Epithelial cell of esophagus (primary cell): ENCODE data around the gene PALLD.

Experiments used
- DNase-seq: peaks from one replicate; pipeline ENCODE4 v3.0.0; 2010; ENCODE audit warnings: low read depth
- H3K4me3 ChIP-seq: 2 replicates; pipeline ENCODE4 v1.5.1; 2011; ENCODE audit warnings: mild to moderate bottlenecking, low read length, control low read depth
- CTCF ChIP-seq: IDR thresholded peaks from 2 replicates; pipeline ENCODE4 v1.5.1; 2011; ENCODE audit warnings: low read depth, mild to moderate bottlenecking, low read length, control low read depth, inconsistent platforms; ENCODE audit not compliant: insufficient read depth; ENCODE audit errors: missing control alignments

Gene PALLD

GRCh38 chr4:168569066-168569930, 72.4 kb downstream of the PALLD start:
- TF ChIP-seq CTCF = no peak
- peak; percentile 80 for DNase-seq
- no peak overlapping the region for H3K4me3 ChIP-seq

GRCh38 chr4:168569931-168570276, 73.1 kb downstream of the PALLD start:
- TF ChIP-seq CTCF = no peak
- no peak for DNase-seq
- H3K4me3 ChIP-seq = no peak overlapping the region

GRCh38 chr4:168570466-168570865, 73.6 kb downstream of the PALLD start:
- no peak for TF ChIP-seq CTCF
- H3K4me3 ChIP-seq = no peak overlapping the region
- no peak for DNase-seq

GRCh38 chr4:168572002-168572401, 75.2 kb downstream of the PALLD start:
- H3K4me3 ChIP-seq = no peak overlapping the region
- DNase-seq = no peak
- TF ChIP-seq CTCF = no peak

- no peak for TF ChIP-seq CTCF
- no peak for DNase-seq
- no peak overlapping the region for H3K4me3 ChIP-seq
These were observed 77.0 kb downstream of the PALLD start for GRCh38 chr4:168573870-168574269.

GRCh38 chr4:168574581-168575295, 77.9 kb downstream of the PALLD start:
- DNase-seq = peak; percentile 57
- TF ChIP-seq CTCF = no peak
- H3K4me3 ChIP-seq = no peak overlapping the region
